GM19023 (cell line): Measurements from ENCODE around the gene STRA6.

ENCODE experiments used
- ATAC-seq: cut with Tn5 transposase; IDR thresholded peaks from one replicate; pipeline ENCODE4 v1.9.1; 2021; ENCODE audit warnings: mild to moderate bottlenecking, moderate library complexity; ENCODE audit not compliant: unreplicated experiment

STRA6 gene

GRCh38 chr15:74182131-74182530 is 20.5 kb downstream of the STRA6 start:
- ATAC-seq, result no peak

GRCh38 chr15:74180881-74181602 is 21.5 kb downstream of the STRA6 start:
- no peak for ATAC-seq

DNA sequence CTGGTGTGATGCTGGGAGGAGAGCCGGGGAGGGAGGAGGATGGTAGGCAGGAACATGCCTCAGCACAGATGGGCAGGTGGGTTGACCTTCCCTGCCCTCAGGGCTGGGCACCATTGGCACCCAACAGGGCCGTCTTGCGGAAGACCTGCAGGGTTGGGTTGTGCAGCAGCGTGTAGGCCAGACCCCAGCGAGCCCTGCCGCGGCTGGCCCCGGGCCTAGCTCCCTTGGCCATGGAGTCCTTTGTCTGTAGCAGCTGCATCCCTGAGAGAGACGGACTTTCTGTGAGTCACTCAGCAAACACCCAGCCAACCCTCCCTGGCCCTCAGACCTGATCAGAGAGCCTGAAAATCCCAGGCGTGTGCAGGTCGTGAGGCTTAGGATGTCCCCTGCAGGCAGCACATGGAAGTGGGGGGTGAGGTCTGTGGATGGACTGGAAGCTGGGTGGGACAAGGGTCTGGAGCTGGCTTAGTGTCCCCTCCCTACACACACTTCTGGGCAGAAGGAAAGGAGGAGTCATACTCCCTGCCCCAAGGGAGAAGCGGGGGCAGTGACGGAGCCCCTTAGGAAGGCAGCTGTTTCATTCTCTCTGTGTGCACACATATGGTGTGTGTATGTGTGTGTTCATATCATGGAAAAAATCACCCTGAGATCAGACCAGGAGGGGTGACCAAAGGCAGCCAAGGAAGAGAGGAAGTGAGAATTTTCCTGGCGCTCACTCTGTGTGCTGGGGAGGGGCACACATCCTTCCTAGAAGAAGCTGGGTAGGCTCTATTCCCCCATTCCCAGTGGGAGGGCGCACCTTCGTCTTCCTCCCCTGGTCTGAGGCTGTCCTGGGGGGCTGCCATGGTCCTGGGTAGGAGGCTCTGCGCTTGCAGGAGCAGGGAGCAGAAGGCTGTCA is 22.4 kb downstream of the STRA6 start:
- ATAC-seq, result no peak

GRCh38 chr15:74179101-74179841 is 23.3 kb downstream of the STRA6 start:
- no peak for ATAC-seq

DNA sequence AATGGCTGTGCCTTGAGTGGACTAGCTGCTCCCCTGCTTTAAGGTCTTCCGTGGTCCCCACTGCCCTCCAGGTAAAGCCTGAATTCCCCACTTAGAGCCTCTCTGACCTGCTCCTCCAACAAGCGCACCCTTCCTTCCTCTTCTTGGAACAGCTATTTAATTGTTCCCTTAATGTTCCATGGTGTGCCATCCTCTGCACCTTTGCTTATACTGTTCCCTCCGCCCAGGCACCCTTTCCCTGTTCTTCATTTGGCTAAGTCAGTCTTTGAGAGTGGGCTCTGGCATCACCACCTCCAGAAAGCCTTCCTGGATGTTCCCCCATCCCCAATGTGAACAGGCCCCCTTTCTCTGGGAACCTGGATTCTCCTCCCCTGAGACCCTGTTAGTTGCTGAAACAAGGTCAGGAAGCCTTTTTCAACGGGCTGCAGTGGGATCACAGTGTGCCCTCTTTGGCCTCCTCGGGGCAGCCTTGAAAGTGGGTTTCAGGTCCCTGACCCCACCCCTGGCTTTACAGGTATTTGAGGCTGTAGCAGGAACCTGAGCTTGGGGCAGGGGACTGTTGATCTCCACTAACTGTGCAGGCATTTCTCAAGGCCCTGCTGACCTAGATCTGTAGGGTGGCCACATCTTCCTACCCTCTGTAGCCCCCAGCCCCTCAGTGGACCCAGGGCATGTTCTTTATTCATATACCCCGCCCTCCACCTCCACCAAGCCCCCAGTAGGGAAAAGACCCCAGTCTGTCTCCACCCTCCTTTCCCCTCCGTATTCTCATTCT is 24.1 kb downstream of the STRA6 start:
- no peak for ATAC-seq

- no peak for ATAC-seq
Observed at GRCh38 chr15:74176262-74177214, 26.0 kb downstream of the STRA6 start.

DNA sequence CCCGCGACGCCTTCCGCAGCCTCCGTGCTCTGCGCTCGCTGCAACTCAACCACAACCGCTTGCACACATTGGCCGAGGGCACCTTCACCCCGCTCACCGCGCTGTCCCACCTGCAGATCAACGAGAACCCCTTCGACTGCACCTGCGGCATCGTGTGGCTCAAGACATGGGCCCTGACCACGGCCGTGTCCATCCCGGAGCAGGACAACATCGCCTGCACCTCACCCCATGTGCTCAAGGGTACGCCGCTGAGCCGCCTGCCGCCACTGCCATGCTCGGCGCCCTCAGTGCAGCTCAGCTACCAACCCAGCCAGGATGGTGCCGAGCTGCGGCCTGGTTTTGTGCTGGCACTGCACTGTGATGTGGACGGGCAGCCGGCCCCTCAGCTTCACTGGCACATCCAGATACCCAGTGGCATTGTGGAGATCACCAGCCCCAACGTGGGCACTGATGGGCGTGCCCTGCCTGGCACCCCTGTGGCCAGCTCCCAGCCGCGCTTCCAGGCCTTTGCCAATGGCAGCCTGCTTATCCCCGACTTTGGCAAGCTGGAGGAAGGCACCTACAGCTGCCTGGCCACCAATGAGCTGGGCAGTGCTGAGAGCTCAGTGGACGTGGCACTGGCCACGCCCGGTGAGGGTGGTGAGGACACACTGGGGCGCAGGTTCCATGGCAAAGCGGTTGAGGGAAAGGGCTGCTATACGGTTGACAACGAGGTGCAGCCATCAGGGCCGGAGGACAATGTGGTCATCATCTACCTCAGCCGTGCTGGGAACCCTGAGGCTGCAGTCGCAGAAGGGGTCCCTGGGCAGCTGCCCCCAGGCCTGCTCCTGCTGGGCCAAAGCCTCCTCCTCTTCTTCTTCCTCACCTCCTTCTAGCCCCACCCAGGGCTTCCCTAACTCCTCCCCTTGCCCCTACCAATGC is 27.1 kb downstream of the STRA6 start:
- ATAC-seq, result no peak

DNA sequence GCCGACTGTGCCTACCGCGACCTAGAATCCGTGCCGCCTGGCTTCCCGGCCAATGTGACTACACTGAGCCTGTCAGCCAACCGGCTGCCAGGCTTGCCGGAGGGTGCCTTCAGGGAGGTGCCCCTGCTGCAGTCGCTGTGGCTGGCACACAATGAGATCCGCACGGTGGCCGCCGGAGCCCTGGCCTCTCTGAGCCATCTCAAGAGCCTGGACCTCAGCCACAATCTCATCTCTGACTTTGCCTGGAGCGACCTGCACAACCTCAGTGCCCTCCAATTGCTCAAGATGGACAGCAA is 27.7 kb downstream of the STRA6 start:
- no peak for ATAC-seq

DNA sequence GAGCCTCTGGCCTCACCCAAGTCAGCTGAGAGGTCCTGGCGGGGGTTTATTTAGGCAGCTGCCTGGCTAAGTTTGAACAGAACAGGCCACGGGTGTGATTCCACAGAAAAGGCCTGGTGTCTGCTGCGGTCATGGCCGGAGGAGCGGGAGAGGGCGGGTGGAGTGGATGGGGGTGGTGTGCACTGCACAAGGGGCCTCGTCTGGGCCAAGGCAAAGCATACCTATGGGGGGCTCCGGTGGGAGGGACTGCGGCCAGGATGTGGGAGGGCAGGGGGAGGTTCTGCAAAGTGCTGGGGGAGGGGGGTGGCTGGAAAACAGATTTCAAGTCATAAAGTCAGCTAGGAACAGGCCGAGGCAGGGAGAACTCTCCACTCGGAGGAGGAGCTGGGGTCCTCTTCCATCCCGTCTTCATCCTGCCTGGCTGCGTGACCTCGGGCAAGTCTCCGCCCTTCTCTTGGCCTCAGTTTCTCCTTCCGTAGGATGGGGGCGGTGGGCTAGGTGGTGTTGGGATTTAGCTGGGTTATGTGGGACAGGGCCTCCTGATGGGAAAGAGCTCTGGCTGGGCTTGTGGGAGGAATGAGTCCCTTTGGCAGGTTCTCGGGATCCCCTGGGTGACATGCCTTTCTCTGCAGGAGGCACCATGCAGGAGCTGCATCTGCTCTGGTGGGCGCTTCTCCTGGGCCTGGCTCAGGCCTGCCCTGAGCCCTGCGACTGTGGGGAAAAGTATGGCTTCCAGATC is 28.2 kb downstream of the STRA6 start:
- no peak for ATAC-seq

DNA sequence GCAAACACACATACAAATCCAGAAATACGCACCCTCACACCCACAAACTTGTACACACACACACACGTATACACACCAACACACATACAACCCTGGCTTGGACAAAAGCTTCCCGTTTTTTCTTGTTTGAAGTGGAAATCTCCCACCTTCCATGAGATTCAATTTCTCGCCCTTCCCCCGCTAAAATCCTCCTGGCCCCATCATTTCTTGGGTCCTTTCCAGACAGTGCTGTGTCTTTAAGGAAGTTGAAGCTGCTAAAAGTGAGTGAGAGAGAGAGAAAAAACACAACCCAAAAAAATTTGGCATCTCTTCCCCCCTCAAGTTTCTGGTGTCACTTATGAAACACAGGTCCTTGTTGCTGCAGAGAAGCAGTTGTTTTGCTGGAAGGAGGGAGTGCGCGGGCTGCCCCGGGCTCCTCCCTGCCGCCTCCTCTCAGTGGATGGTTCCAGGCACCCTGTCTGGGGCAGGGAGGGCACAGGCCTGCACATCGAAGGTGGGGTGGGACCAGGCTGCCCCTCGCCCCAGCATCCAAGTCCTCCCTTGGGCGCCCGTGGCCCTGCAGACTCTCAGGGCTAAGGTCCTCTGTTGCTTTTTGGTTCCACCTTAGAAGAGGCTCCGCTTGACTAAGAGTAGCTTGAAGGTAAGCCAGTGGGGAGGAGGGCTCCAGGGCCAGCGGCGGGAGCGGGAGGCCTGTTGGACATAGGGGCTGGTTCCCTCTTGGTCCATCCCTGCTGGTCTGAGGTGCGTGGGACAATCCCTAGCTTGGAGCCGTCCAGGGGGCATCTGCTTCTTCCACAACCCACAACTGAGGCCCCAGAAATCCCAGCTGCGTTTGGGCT is 29.0 kb downstream of the STRA6 start, which contains the start of gene ISLR:
ISLR (plus strand) TSS at position 331 of the 839 bp plus-strand sequence. CDS start 1,149 bp downstream, outside the sequence.
- ATAC-seq, result no peak

- no peak for ATAC-seq
Observed at GRCh38 chr15:74172701-74173379, 29.7 kb downstream of the STRA6 start.

- ATAC-seq, result no peak
Observed at GRCh38 chr15:74171965-74172541, 30.5 kb downstream of the STRA6 start.

DNA sequence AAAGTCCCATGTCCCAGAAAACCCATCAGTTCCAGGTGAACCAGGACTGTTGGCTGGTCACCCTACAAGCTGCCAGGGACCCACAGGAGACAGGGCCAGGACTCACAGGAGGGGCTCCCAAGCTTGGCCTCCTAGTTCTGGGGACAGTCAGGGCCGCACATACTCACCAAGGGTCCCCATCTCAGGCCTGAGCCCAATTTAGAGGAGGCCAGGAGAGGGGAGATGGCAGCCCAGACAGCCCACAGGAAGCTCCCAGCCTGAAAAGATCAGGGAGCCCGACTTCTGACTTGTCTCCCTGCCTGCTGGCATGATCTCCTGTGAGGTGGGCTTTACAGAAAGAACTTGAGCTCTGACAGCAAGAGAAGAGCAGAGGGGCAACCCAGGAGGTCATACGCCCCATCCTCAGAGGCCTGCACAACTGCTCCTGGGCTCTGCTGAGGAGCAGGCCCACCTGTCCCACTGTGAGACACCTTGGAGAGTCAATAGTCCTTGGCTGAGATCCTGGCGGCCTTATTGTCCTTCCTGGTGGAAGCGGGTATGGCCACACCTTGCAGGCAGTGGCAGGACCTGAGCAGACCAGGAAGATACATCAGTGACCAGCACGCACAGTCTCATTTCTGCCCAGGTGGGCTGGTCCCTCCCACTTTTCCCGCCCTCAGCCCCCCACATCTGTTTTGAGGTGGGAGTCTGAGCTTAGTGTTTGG is 31.6 kb downstream of the STRA6 start:
- ATAC-seq, result no peak

DNA sequence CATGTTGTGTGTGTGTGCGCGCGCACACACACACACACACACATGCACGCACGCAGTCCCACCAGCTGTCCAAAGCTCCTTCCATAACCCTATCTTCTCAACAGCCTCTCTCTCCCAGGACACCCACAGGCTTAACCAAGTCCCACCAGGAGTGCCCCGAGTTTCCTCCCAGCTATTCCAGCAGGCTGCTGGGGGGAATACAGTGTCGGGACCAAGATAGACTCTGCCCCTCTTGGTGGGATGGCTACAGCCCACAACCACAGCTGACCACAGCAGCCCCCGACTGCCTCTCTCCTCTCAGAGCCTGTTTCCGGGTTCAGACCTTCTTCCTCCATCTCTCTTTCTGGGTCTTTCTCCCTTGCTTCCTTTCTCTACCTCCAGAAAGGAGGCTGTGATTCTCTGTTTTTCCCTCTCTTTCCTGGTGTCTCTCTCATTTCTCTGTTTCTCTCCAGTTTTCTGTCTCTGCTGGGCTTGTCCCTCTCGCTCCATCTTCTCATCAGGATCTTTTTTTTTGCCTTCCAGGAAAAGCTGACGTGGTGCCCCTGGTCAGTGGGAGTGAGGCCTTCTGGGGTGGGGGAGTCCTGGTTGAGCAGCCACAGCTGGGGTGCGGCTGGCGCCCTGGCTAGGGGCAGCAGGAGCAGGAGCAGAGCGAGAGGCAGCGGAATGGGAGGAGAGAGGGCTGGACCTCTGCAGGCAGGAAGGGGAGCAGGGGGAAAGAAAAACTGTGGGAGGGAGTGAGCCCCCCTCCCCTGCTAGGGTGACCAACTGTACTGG is 32.3 kb downstream of the STRA6 start:
- ATAC-seq, result no peak

- ATAC-seq, result no peak
Observed at GRCh38 chr15:74168711-74169126, 33.9 kb downstream of the STRA6 start.
